ENCODE measurements around the gene PARN. TPM values are rescaled to one million over a fixed set of nuclear protein-coding genes. Genes with fewer than 3 reads are reported as not detected.

The PARN gene
- total RNA-seq, 1 experiment from 2014 or later: 57.8 TPM

- Histone ChIP-seq H3K9me3 (ENCODE audit: control insufficient read depth, insufficient read depth, low read depth, low read length) (no peaks in the 10 kb centered on the region), H3K27ac (ENCODE audit: low read length) (no peak overlapping the region), H3K36me3 (ENCODE audit: control insufficient read depth, insufficient read depth, low read length) (no peaks in the 10 kb centered on the region), H3K27me3 (ENCODE audit: control insufficient read depth, insufficient read depth, low read length) (no peaks in the 10 kb centered on the region), H3K4me1 (ENCODE audit: control insufficient read depth, insufficient read depth, low read length) (no peaks in the 10 kb centered on the region), H3K4me3 (ENCODE audit: low read depth in 2 of 2, low read length in 2 of 2) (no peak overlapping the region)
- TF ChIP-seq, protein P1, sequence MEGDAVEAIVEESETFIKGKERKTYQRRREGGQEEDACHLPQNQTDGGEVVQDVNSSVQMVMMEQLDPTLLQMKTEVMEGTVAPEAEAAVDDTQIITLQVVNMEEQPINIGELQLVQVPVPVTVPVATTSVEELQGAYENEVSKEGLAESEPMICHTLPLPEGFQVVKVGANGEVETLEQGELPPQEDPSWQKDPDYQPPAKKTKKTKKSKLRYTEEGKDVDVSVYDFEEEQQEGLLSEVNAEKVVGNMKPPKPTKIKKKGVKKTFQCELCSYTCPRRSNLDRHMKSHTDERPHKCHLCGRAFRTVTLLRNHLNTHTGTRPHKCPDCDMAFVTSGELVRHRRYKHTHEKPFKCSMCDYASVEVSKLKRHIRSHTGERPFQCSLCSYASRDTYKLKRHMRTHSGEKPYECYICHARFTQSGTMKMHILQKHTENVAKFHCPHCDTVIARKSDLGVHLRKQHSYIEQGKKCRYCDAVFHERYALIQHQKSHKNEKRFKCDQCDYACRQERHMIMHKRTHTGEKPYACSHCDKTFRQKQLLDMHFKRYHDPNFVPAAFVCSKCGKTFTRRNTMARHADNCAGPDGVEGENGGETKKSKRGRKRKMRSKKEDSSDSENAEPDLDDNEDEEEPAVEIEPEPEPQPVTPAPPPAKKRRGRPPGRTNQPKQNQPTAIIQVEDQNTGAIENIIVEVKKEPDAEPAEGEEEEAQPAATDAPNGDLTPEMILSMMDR (IDR thresholded peaks at IDR 0.05): no peak
- TF ChIP-seq, protein P2, sequence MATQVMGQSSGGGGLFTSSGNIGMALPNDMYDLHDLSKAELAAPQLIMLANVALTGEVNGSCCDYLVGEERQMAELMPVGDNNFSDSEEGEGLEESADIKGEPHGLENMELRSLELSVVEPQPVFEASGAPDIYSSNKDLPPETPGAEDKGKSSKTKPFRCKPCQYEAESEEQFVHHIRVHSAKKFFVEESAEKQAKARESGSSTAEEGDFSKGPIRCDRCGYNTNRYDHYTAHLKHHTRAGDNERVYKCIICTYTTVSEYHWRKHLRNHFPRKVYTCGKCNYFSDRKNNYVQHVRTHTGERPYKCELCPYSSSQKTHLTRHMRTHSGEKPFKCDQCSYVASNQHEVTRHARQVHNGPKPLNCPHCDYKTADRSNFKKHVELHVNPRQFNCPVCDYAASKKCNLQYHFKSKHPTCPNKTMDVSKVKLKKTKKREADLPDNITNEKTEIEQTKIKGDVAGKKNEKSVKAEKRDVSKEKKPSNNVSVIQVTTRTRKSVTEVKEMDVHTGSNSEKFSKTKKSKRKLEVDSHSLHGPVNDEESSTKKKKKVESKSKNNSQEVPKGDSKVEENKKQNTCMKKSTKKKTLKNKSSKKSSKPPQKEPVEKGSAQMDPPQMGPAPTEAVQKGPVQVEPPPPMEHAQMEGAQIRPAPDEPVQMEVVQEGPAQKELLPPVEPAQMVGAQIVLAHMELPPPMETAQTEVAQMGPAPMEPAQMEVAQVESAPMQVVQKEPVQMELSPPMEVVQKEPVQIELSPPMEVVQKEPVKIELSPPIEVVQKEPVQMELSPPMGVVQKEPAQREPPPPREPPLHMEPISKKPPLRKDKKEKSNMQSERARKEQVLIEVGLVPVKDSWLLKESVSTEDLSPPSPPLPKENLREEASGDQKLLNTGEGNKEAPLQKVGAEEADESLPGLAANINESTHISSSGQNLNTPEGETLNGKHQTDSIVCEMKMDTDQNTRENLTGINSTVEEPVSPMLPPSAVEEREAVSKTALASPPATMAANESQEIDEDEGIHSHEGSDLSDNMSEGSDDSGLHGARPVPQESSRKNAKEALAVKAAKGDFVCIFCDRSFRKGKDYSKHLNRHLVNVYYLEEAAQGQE (IDR thresholded peaks at IDR 0.05; ENCODE audit: insufficient read depth in 1 of 2, low read depth in 2 of 2, low read length in 1 of 2): no peak
- no peak for TF ChIP-seq SIN3A (IDR thresholded peaks at IDR 0.05; ENCODE audit: borderline replicate concordance, insufficient read depth, low read depth, low read length)
- TF ChIP-seq TCF7L2 (IDR thresholded peaks at IDR 0.05; ENCODE audit: low read depth, low read length): no peak
- no peak for TF ChIP-seq POLR2AphosphoS5 (IDR thresholded peaks at IDR 0.05; ENCODE audit: low read depth, low read length)
- BruUV-seq (replicated peaks): no TSS peak
- CTCF ChIA-PET: no interaction called here
- in situ Hi-C loops (cut with HindIII; ENCODE audit: low pct_unique_long_range_greater_than_20kb, low sequenced_read_pairs) (no loop called here), intact Hi-C loops (cut with micrococcal nuclease; ENCODE audit: unreplicated experiment) (no loop called here)
- no peak for DNase-seq (ENCODE audit: low read depth, low spot score)
- ATAC-seq: no peak
- POLR2A ChIA-PET: no interaction called here
Measured at GRCh38 chr16:14416184-14416583, 213.9 kb downstream of the PARN start.

DNA sequence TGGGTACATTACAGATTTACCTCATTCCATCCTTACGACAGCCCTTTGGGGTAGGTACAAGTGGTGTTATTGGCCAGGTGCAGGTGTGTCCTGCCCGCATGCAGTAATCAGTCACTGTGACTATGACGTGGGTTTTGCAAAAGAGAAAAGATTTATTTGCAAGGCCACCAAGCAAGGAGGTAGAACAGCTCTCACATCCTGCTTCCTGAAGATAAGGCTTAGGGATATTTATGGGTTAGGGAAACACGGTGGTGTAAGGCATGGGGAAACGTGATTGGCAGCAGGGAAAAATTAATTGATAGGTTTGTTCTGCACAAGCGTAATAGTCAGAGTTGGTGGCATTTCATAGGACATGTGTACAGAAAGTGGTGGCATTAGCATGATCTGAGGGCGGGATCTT, 214.8 kb downstream of the PARN start:
- BruUV-seq (replicated peaks): no TSS peak
- ChIA-PET CTCF (no interaction called here), POLR2A (no interaction called here)

More for the DNA sequence above, 214.8 kb downstream of the PARN start:
- no peaks in the 10 kb centered on the region for H3K9me3 ChIP-seq (ENCODE audit: control insufficient read depth, insufficient read depth, low read depth, low read length)
- no peaks in the 10 kb centered on the region for H3K4me1 ChIP-seq (ENCODE audit: control insufficient read depth, insufficient read depth, low read length)
- H3K27ac ChIP-seq (ENCODE audit: low read length): no peak overlapping the region
- TF ChIP-seq TCF7L2 (IDR thresholded peaks at IDR 0.05; ENCODE audit: low read depth, low read length) (no peak), POLR2AphosphoS5 (IDR thresholded peaks at IDR 0.05; ENCODE audit: low read depth, low read length) (no peak)
- TF ChIP-seq, protein P2 (IDR thresholded peaks at IDR 0.05; ENCODE audit: insufficient read depth in 1 of 2, low read depth in 2 of 2, low read length in 1 of 2): no peak
- intact Hi-C loops (cut with micrococcal nuclease; ENCODE audit: unreplicated experiment): no loop called here
- ATAC-seq (no peak), DNase-seq (ENCODE audit: low read depth, low spot score) (no peak)
- in situ Hi-C loops (cut with HindIII; ENCODE audit: low pct_unique_long_range_greater_than_20kb, low sequenced_read_pairs): no loop called here
- H3K4me3 ChIP-seq (ENCODE audit: low read depth in 2 of 2, low read length in 2 of 2): no peak overlapping the region
- no peaks in the 10 kb centered on the region for H3K27me3 ChIP-seq (ENCODE audit: control insufficient read depth, insufficient read depth, low read length)
- no peaks in the 10 kb centered on the region for H3K36me3 ChIP-seq (ENCODE audit: control insufficient read depth, insufficient read depth, low read length)
